GM21737 (cell line): ENCODE measurements around the gene C8G.

Experiments
- ATAC-seq: cut with Tn5 transposase; IDR thresholded peaks from one replicate; pipeline ENCODE4 v1.9.1; 2021; ENCODE audit warnings: mild to moderate bottlenecking, moderate library complexity; ENCODE audit not compliant: unreplicated experiment

The C8G gene

GRCh38 chr9:136920069-136920468, 25.0 kb upstream of the C8G start:
- no peak for ATAC-seq

GRCh38 chr9:136920734-136921231, 24.3 kb upstream of the C8G start:
- ATAC-seq: no peak

GRCh38 chr9:136921307-136921706, 23.7 kb upstream of the C8G start:
- no peak for ATAC-seq

GRCh38 chr9:136921718-136922117, 23.3 kb upstream of the C8G start:
- ATAC-seq: no peak

- ATAC-seq: no peak
Observed at GRCh38 chr9:136922540-136922939, 22.5 kb upstream of the C8G start.

GRCh38 chr9:136923881-136924280, 21.2 kb upstream of the C8G start:
- ATAC-seq: no peak

- no peak for ATAC-seq
Observed at GRCh38 chr9:136925414-136926153, 19.5 kb upstream of the C8G start.

- ATAC-seq: no peak
Observed at GRCh38 chr9:136926154-136926704, 18.8 kb upstream of the C8G start.

GRCh38 chr9:136926749-136927148, 18.3 kb upstream of the C8G start:
- no peak for ATAC-seq

GRCh38 chr9:136927343-136928271, 17.4 kb upstream of the C8G start:
- no peak for ATAC-seq

- no peak for ATAC-seq
Observed at GRCh38 chr9:136928591-136928990, 16.5 kb upstream of the C8G start.

GRCh38 chr9:136930014-136930413, 15.0 kb upstream of the C8G start:
- no peak for ATAC-seq

GRCh38 chr9:136931611-136932130, 13.4 kb upstream of the C8G start:
- no peak for ATAC-seq

- ATAC-seq: no peak
Observed at GRCh38 chr9:136934277-136934676, 10.8 kb upstream of the C8G start.

- ATAC-seq: no peak
Observed at GRCh38 chr9:136935651-136936050, 9.4 kb upstream of the C8G start.

- no peak for ATAC-seq
Observed at GRCh38 chr9:136936645-136937170, 8.3 kb upstream of the C8G start.

- ATAC-seq: no peak
Observed at GRCh38 chr9:136937186-136938001, 7.6 kb upstream of the C8G start.

GRCh38 chr9:136939431-136939995, 5.5 kb upstream of the C8G start:
- no peak for ATAC-seq

GRCh38 chr9:136939996-136940525, 5.0 kb upstream of the C8G start:
- no peak for ATAC-seq
